Endometrial microvascular endothelial cells (primary cell): ENCODE data around the gene ATOH8. TPM values are rescaled to one million over a fixed set of nuclear protein-coding genes. Genes with fewer than 3 reads are reported as not detected.

ENCODE experiments used
- in situ Hi-C: cut with HindIII; loops from 2 replicates; pipeline ENCODE4 v1.10.0; 2017; ENCODE audit warnings: low sequenced_read_pairs, low pct_unique_long_range_greater_than_20kb; ENCODE audit errors: inconsistent ontology term
- total RNA-seq: library from RNA; depleted of rRNA; stranded (reverse); fragments of >200 nt; gene quantifications from one replicate; pipeline ENCODE4 v1.2.3, GENCODE V29; 2015; ENCODE audit errors: inconsistent ontology term

The ATOH8 gene
- total RNA-seq, 1 donor from 2014 or later = 10.7 TPM

GRCh38 chr2:85775406-85776381 is 21.9 kb downstream of the ATOH8 start:
- in situ Hi-C loops = no loop called here

DNA sequence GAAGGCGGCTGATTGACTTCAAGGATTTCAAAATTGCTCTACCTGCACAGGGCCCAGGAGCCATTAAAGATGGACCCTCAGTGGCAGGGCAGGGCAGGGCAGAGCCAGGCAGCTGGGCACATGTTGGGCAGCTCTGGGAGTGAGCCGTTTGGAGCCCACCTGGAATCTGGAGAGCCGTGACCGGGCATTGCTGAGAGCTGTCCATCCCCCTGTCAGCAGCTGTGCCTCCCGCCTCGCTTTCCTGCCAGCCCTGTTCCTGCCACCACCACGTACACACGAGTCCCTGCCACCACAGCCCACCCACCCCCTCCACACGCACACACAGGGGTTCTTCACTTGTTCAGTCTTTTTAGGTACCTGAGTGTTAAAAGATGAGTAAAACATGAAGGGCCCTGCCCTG is 22.9 kb downstream of the ATOH8 start:
- in situ Hi-C loops = no loop called here

DNA sequence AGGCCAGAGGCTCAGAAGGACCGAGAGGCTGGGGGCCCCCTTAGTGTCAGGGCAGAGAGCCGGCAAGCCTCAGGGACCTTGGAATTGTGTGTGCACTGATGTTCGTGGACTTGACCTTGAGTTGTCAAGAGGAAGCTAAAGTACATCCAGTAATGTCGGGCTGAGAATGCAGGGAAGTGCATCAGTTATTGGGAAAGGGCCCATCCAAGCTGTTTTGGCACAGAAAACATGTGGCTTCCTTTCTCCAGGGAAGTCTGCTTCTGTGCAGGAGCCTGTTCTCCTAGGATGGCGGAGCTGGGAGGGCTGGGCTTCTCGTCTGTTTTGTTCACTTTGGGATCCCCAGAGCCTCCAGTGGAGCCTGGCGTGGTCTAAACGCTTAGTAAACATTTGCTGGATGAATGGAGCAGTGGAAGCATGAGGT is 23.7 kb downstream of the ATOH8 start:
- in situ Hi-C loops = no loop called here

GRCh38 chr2:85778646-85779379 is 25.0 kb downstream of the ATOH8 start:
- in situ Hi-C loops = no loop called here

DNA sequence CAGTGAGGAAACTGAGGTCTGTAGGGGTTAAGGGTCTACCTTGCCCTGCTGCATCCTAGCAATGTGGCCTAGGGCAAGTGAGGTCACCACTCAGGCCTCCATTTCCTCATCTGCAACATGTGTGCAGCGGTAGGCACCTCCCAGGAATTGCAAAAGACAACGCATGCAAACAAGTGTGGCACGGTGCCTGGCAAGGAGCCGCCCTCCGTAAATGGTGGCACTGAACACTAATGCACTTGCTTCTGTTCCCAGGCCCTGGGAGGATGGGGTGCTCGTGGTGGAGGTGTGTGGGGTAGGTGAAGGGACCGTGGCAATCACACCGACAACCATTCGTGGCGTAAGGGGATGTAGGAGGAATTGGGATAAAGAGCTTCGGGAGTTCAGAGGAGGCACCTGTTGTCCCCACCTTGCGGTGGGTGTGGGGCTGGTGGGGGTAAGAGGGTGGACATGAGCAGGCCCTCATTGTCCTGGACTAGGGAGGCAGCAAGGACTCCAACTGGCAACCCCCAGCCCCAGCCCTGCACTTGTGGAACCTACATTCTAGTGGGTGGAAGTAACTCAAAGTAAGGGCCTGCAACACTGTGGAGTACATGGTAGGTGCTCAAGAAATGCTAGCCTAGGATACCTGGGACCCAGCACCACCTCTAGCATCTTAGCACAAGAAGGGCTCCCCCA is 26.0 kb downstream of the ATOH8 start:
- in situ Hi-C loops = no loop called here

GRCh38 chr2:85780316-85781012 is 26.7 kb downstream of the ATOH8 start:
- in situ Hi-C loops = no loop called here

- in situ Hi-C loops = no loop called here
These were observed 27.2 kb downstream of the ATOH8 start for GRCh38 chr2:85781013-85781332.

DNA sequence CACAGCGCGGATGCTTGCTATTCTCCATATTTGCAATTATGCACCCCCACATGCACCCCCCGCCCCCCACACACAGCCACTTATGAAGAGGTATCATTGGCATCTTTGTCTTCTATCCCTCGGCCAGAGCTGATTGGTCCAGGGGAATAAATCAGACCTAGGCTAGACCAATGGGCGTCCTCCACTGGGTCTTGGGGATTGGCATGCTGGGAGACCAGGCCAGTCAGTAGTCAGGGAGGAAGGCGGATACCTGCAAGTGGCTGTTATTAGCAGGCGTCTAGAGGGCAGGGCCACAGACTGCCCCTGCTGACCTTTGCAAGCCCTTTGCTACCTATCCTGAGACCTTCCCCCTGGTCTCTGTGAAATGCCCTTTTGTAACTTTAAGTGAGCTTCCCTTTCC is 30.0 kb downstream of the ATOH8 start:
- in situ Hi-C loops = no loop called here

- in situ Hi-C loops = no loop called here
These were observed 30.7 kb downstream of the ATOH8 start for GRCh38 chr2:85784474-85784986.

DNA sequence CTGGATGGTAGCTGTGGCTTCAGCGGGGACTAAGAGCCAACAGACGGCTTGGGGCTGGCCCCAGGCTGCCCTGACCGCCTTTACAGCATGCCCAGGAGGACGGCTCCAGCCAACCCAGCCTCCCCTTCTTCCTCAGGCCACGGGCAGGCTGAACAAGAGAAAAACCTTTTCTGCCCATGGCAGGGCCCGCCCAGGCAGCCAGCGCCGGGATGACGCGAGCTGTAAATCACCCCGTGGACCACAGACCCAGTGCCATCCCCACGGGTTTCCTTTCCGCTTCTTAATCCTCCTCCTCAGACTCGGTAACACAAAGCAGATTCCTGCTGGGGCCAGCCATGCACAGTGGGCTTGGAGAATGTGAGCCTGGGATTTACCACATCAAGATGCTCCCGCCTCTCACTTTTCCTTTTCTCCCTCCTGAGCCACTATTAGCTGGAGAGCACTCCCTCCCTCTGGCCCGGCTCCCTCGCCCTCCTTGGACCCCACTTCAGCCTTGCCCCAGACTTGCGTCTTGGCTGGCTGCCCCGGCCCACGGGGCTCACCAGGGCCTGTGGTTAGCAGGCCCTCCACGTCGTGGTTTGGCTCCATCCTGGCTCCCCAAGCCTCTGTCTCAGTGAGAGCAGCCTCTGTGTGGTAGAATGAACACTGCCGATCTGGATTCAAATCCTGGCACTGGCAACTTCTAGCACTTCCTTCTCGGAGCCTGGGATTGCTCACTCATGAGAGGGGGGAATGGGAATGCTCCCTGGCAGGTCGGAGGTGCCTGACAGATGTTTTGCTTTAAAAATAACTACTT is 31.4 kb downstream of the ATOH8 start:
- in situ Hi-C loops = no loop called here

GRCh38 chr2:85785871-85786270 is 32.1 kb downstream of the ATOH8 start:
- in situ Hi-C loops = no loop called here

GRCh38 chr2:85786444-85786843 is 32.7 kb downstream of the ATOH8 start:
- in situ Hi-C loops = no loop called here

GRCh38 chr2:85786865-85787264 is 33.1 kb downstream of the ATOH8 start:
- in situ Hi-C loops = no loop called here

DNA sequence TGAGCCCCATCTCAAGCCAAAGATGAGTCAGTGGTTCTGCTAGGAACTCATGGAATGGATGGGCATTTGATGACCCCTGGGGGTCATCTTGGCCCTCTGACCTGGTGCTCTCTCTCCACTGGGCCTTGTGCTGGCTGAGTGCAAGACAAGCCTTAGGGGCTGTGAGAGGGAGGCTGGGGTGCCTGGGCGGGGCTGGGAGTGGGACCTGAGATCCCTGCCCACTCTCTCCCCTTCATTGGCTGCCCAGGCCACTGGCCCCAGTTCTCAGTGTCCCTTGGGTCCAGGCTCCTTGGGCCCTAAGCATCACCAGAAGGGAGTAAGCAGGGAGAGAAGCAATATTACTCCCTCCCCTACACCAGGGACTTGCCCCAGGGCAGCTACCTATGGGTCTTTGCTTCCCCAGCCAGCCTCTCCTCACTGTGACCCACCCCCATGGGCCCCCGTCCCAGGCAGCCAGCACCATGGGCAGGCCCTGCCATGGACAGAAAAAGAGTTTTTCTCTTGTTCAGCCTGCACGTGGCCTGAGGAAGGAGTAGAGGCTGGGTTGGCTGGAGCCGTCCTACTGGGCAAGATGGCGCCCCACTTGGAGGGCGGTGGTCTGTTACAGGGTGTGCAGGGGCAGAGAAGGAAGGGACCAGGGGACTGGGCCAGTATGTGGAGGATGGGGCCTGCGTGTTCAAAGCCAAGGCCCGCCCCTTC is 33.6 kb downstream of the ATOH8 start:
- in situ Hi-C loops = no loop called here

DNA sequence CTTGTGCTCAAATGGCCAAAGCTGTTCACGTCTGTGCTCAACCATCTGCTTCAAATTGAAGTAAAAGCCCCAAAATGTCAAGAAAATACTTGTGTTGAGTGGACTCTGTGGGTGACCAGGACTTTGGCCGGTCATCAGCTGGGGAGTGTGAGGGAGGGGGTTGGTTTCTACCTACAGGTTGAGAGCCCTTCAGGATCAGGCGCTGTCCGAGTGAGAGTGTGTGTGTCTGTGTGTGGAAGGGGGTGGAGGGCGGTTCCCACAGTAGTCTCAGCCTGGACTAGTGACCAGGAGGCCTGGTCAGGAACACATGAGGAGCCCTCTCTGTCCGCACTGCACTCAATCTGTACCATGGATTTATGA is 34.2 kb downstream of the ATOH8 start:
- in situ Hi-C loops = no loop called here

- in situ Hi-C loops = no loop called here
These were observed 34.8 kb downstream of the ATOH8 start for GRCh38 chr2:85788603-85789002.

- in situ Hi-C loops = no loop called here
These were observed 35.5 kb downstream of the ATOH8 start for GRCh38 chr2:85789271-85789670.

- in situ Hi-C loops = no loop called here
These were observed 36.2 kb downstream of the ATOH8 start for GRCh38 chr2:85790032-85790431.
